A549 (cell line): Measurements from ENCODE around the gene PGAP3. TPM values are rescaled to one million over a fixed set of nuclear protein-coding genes. Genes with fewer than 3 reads are reported as not detected.

ENCODE experiments used
- ATAC-seq, 2 experiments: fragments of 200-7000 bp in 1 of 2; fragments of >200 bp in 1 of 2; cut with Nextera tagmentation in 1 of 2; cut with Tn5 transposase in 1 of 2; 3 replicates each; pipeline versions ENCODE4 v1.8.0 to v1.9.1; 2018 to 2020; ENCODE audit warnings: mild to moderate bottlenecking in 1 of 2, moderate library complexity in 1 of 2
- CTCF ChIA-PET: fragments of 300-600 bp; sonication (Branson Sonifier 250); formaldehyde crosslinking; extraction: SDS; loops from one replicate; lab custom pipeline; 2021; ENCODE audit warnings: antibody characterized with exemption, inconsistent platforms; lab: Yijun Ruan, JAX
- POLR2A ChIA-PET: fragments of 350-600 bp; formaldehyde crosslinking; extraction: SDS; loops from one replicate; lab custom pipeline; 2021; ENCODE audit warnings: antibody characterized with exemption, inconsistent platforms; lab: Yijun Ruan, JAX
- DNase-seq, 2 experiments: peaks; one replicate each; pipeline versions ENCODE4 v3.0.0 to v3.0.0-alpha.2; 2011 to 2016; ENCODE audit warnings: low read depth in 1 of 2, low spot score in 1 of 2
- FAIRE-seq: peaks from 2 replicates; lab custom pipeline; 2011; peaks lifted over from hg19 to GRCh38; lab: Jason Lieb, UNC
- H3K27ac ChIP-seq, 2 experiments: fragments of >200 bp; sonication (Bioruptor Twin); formaldehyde crosslinking; 3 replicates each; pipeline ENCODE4 v1.5.1; 2016 to 2017
- H3K4me1 ChIP-seq: fragments of >200 bp; sonication (Bioruptor Twin); formaldehyde crosslinking; 3 replicates; pipeline ENCODE4 v1.6.1; 2016
- H3K4me2 ChIP-seq: fragments of >200 bp; sonication (Bioruptor Twin); formaldehyde crosslinking; 3 replicates; pipeline ENCODE4 v1.6.1; 2016
- H3K4me3 ChIP-seq: fragments of >200 bp; sonication (Bioruptor Twin); formaldehyde crosslinking; 3 replicates; pipeline ENCODE4 v1.5.1; 2016
- H3K9me3 ChIP-seq: fragments of >200 bp; sonication (Bioruptor Twin); formaldehyde crosslinking; 3 replicates; pipeline ENCODE4 v1.6.1; 2016
- ATOH8 ChIP-seq: fragments of 250-450 bp; sonication (Bioruptor Pico); IDR thresholded peaks from 2 replicates; pipeline ENCODE4 v1.5.0; 2020; ENCODE audit warnings: low read depth, mild to moderate bottlenecking, moderate library complexity
- BCL3 ChIP-seq: fragments of >200 bp; sonication (Bioruptor Twin); formaldehyde crosslinking; IDR thresholded peaks from 3 replicates; pipeline ENCODE4 v1.6.1; 2016
- BHLHE40 ChIP-seq: IDR thresholded peaks from 2 replicates; pipeline ENCODE4 v1.6.1; 2012; ENCODE audit warnings: low read depth, low read length, inconsistent platforms
- CBX2 ChIP-seq: fragments of 200-600 bp; sonication (generic); IDR thresholded peaks from 2 replicates; pipeline ENCODE4 v1.6.1; 2016; ENCODE audit warnings: low read depth, mild to moderate bottlenecking, borderline replicate concordance
- CHD4 ChIP-seq: fragments of 200-600 bp; sonication (generic); IDR thresholded peaks from 2 replicates; pipeline ENCODE4 v1.6.1; 2016; ENCODE audit warnings: antibody characterized with exemption, mild to moderate bottlenecking, borderline replicate concordance
- ELK1 ChIP-seq: fragments of 150-350 bp; IDR thresholded peaks from 2 replicates; pipeline ENCODE4 v1.6.1; 2014; ENCODE audit warnings: low read depth, mild to moderate bottlenecking, low read length
- ESRRA ChIP-seq: fragments of 150-350 bp; IDR thresholded peaks from 2 replicates; pipeline ENCODE4 v1.6.1; 2014; ENCODE audit warnings: mild to moderate bottlenecking, low read length, borderline replicate concordance
- FOSB ChIP-seq: fragments of 250-450 bp; sonication (Bioruptor Pico); IDR thresholded peaks from 2 replicates; pipeline ENCODE4 v1.5.0; 2020; ENCODE audit warnings: mild to moderate bottlenecking, moderate library complexity
- GATA3 ChIP-seq: IDR thresholded peaks from 2 replicates; pipeline ENCODE4 v1.6.1; 2012; ENCODE audit warnings: borderline replicate concordance
- HDAC2 ChIP-seq: fragments of 200-600 bp; sonication (generic); IDR thresholded peaks from 2 replicates; pipeline ENCODE4 v1.6.1; 2016
- HOXB5 ChIP-seq: fragments of 250-450 bp; sonication (Bioruptor Pico); IDR thresholded peaks from 2 replicates; pipeline ENCODE4 v1.5.0; 2020; ENCODE audit warnings: mild to moderate bottlenecking, moderate library complexity
- KDM1A ChIP-seq: fragments of 200-600 bp; sonication (generic); IDR thresholded peaks from 2 replicates; pipeline ENCODE4 v1.6.1; 2016; ENCODE audit warnings: low read depth, mild to moderate bottlenecking
- KDM5A ChIP-seq: fragments of 200-600 bp; sonication (generic); IDR thresholded peaks from 2 replicates; pipeline ENCODE4 v1.6.1; 2016; ENCODE audit warnings: antibody characterized with exemption, mild to moderate bottlenecking
- MAFK ChIP-seq: fragments of 450-650 bp; IDR thresholded peaks from 2 replicates; pipeline ENCODE4 v1.6.1; 2014; ENCODE audit not compliant: partially characterized antibody
- MAZ ChIP-seq: fragments of 150-350 bp; IDR thresholded peaks from 2 replicates; pipeline ENCODE4 v1.6.1; 2014; ENCODE audit warnings: antibody characterized with exemption, low read depth, low read length, borderline replicate concordance
- RCOR1 ChIP-seq: fragments of 150-350 bp; IDR thresholded peaks from 2 replicates; pipeline ENCODE4 v1.6.1; 2014; ENCODE audit warnings: antibody characterized with exemption, low read length, low read depth
- REST ChIP-seq: fragments of 200-600 bp; sonication (generic); IDR thresholded peaks from 2 replicates; pipeline ENCODE4 v1.6.1; 2016; ENCODE audit warnings: antibody characterized with exemption, mild to moderate bottlenecking, moderate library complexity
- RFX5 ChIP-seq: fragments of 450-650 bp; IDR thresholded peaks from 2 replicates; pipeline ENCODE4 v1.7.1; 2014; ENCODE audit warnings: antibody characterized with exemption, mild to moderate bottlenecking, moderate library complexity
- RNF2 ChIP-seq: fragments of 200-600 bp; sonication (generic); IDR thresholded peaks from 2 replicates; pipeline ENCODE4 v1.6.1; 2016; ENCODE audit warnings: low read depth, mild to moderate bottlenecking, antibody characterized with exemption, moderate library complexity, borderline replicate concordance
- SMC3 ChIP-seq: fragments of >200 bp; sonication (Bioruptor Twin); formaldehyde crosslinking; IDR thresholded peaks from 3 replicates; pipeline ENCODE4 v1.6.1; 2018; ENCODE audit warnings: inconsistent platforms
- USF2 ChIP-seq: fragments of 450-650 bp; IDR thresholded peaks from 2 replicates; pipeline ENCODE4 v1.6.1; 2014; ENCODE audit warnings: antibody characterized with exemption
- ZFP36 ChIP-seq: fragments of 450-650 bp; IDR thresholded peaks from 2 replicates; pipeline ENCODE4 v1.6.1; 2014; ENCODE audit warnings: borderline replicate concordance; ENCODE audit not compliant: partially characterized antibody
- ZSCAN20 ChIP-seq: fragments of 250-450 bp; sonication (Bioruptor Pico); IDR thresholded peaks from 2 replicates; pipeline ENCODE4 v1.8.0; 2022; ENCODE audit warnings: mild to moderate bottlenecking, moderate library complexity
- WGBS: methylation state at CpG from one replicate; pipeline ENCODE4 v1.1.6; 2017; ENCODE audit errors: missing lambda C conversion rate; 5-methylcytosine and 5-hydroxymethylcytosine counted together
- polyA plus RNA-seq, 4 experiments: library from polyadenylated mRNA; depleted of rRNA in 3 of 4; stranded (reverse); fragments of >200 nt; fragmentation: RNase III in 1 of 4; extraction: RNeasy Plus Mini Kit Qiagen cat#74134 plus additional on column Dnase treatment in 1 of 4; gene quantifications; 2 replicates in 3 of 4; 3 replicates in 1 of 4; pipeline ENCODE4 v1.2.3, GENCODE V29; 2011 to 2017
- TF ChIP-seq, protein P1 (sequence below): IDR thresholded peaks from 2 replicates; pipeline ENCODE4 v1.6.1; 2012
- TF ChIP-seq, protein P2 (sequence below): IDR thresholded peaks from 2 replicates; pipeline ENCODE4 v1.6.1; 2012

The PGAP3 gene
- polyA plus RNA-seq, 2 of the 4 experiments (the other 2 are of a cell fraction): 7.3 to 8.5 TPM

DNA sequence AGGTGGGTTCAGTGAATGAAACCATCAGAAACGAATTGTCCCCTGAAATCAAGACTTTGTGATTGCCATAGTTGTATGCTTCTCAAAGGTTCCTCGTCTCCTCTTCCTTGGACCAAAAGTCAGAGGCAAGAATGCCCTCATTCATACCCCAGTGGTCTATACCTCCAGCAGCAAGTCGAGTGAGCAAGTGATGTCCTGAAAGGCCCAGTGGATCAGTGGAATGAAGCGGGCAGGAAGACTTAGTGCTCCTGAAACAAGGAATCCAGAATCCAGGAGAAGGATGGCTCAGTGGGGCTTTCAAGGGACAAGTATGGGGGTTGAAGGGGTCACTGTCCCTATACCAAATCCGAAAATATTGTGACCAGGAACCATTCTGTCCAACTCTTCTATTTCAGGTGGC lies 6.7 kb upstream of the PGAP3 start (continued):
- TF ChIP-seq, protein P1, sequence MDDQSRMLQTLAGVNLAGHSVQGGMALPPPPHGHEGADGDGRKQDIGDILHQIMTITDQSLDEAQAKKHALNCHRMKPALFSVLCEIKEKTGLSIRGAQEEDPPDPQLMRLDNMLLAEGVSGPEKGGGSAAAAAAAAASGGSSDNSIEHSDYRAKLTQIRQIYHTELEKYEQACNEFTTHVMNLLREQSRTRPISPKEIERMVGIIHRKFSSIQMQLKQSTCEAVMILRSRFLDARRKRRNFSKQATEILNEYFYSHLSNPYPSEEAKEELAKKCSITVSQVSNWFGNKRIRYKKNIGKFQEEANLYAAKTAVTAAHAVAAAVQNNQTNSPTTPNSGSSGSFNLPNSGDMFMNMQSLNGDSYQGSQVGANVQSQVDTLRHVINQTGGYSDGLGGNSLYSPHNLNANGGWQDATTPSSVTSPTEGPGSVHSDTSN: no peak
- no peak for TF ChIP-seq BCL3
- no peak for TF ChIP-seq CBX2
- no peak for TF ChIP-seq RCOR1
- no peak for TF ChIP-seq HDAC2
- TF ChIP-seq KDM1A: no peak
- TF ChIP-seq, protein P2, sequence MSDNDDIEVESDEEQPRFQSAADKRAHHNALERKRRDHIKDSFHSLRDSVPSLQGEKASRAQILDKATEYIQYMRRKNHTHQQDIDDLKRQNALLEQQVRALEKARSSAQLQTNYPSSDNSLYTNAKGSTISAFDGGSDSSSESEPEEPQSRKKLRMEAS: no peak
- TF ChIP-seq MAZ: no peak
- TF ChIP-seq SMC3: no peak
- no peak for TF ChIP-seq RNF2
- no peak for TF ChIP-seq ATOH8
- no peak for TF ChIP-seq ZFP36
- TF ChIP-seq RFX5: no peak
- TF ChIP-seq KDM5A: no peak

GRCh38 chr17:39688945-39689344 lies 1.1 kb upstream of the PGAP3 start:
- ChIA-PET POLR2A (interaction anchor here (2.1 to 2.9 kb wide), 2 partner anchors 11 to 41 kb away, joined by 22 to 60 read pairs; partner anchors contain the start of genes ERBB2 and MIEN1), CTCF (interaction anchor here (1.2 to 50.7 kb wide), 7 partner anchors 11 to 65 kb away, joined by 4 to 1391 read pairs (median 6); partner anchors contain the start of genes ERBB2, PNMT, PPP1R1B and STARD3)
- WGBS: 78% methylated on average over 3 of the region's 3 CpGs
- FAIRE-seq (no peak), DNase-seq (no peak), ATAC-seq (no peak)
- Histone ChIP-seq H3K9me3 (no peaks in the 10 kb centered on the region), H3K4me2 (peak overlapping the region; percentile 87)
- TF ChIP-seq GATA3 (no peak), ZSCAN20 (CRISPR knock-in tag) (no peak)
- TF ChIP-seq, all 56 proteins: peak for 0
- peak overlapping the region in 1 of 2 experiments; percentile 92; a peak in 2 of 6 replicates for H3K27ac ChIP-seq
- H3K4me3 ChIP-seq: peak overlapping the region; percentile 61; the same call in 2 of the 3 replicates
- peaks cover 7% of the 10 kb centered on the region for H3K4me1 ChIP-seq

GRCh38 chr17:39688475-39688835 lies 598 bp upstream of the PGAP3 start:
- FAIRE-seq: no peak
- 45% methylated on average over 6 of the region's 6 CpGs for WGBS
- no peak for DNase-seq
- peak overlapping the region; percentile 87 for H3K4me2 ChIP-seq
- peak overlapping the region; percentile 61 for H3K4me3 ChIP-seq
- H3K27ac ChIP-seq: peak overlapping the region; percentile 80 to 92
- ATAC-seq: no peak
- peaks cover 7% of the 10 kb centered on the region for H3K4me1 ChIP-seq
- ChIA-PET CTCF (interaction anchor here (1.0 to 50.7 kb wide), 11 partner anchors 8 to 65 kb away, joined by 3 to 1391 read pairs (median 4); partner anchors contain the start of genes ERBB2, MIEN1, PNMT and PPP1R1B), POLR2A (interaction anchor here (0.5 to 2.9 kb wide), 17 partner anchors 9 to 489 kb away, joined by 3 to 60 read pairs (median 4); partner anchors contain the start of genes ERBB2, MIEN1, PNMT and RPL19)
- H3K9me3 ChIP-seq: no peaks in the 10 kb centered on the region
- TF ChIP-seq BHLHE40 (no peak), FOSB (CRISPR knock-in tag) (no peak), ESRRA (no peak), REST (no peak), HOXB5 (CRISPR knock-in tag) (no peak), RCOR1 (no peak), CHD4 (no peak), USF2 (no peak), CBX2 (no peak), ZSCAN20 (CRISPR knock-in tag) (no peak), ELK1 (no peak), MAFK (no peak)
- TF ChIP-seq, protein P1: no peak
